ENCODE results near the gene TSPY1.
"Not testable (repeated sequence)": the region's sequence is repeated elsewhere in the genome, so short reads cannot be mapped to it uniquely, and the experiment has no call there.

- TF ChIP-seq, protein P1, sequence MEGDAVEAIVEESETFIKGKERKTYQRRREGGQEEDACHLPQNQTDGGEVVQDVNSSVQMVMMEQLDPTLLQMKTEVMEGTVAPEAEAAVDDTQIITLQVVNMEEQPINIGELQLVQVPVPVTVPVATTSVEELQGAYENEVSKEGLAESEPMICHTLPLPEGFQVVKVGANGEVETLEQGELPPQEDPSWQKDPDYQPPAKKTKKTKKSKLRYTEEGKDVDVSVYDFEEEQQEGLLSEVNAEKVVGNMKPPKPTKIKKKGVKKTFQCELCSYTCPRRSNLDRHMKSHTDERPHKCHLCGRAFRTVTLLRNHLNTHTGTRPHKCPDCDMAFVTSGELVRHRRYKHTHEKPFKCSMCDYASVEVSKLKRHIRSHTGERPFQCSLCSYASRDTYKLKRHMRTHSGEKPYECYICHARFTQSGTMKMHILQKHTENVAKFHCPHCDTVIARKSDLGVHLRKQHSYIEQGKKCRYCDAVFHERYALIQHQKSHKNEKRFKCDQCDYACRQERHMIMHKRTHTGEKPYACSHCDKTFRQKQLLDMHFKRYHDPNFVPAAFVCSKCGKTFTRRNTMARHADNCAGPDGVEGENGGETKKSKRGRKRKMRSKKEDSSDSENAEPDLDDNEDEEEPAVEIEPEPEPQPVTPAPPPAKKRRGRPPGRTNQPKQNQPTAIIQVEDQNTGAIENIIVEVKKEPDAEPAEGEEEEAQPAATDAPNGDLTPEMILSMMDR (IDR thresholded peaks at IDR 0.05), result not testable (repeated sequence)
- TF ChIP-seq POLR2A (IDR thresholded peaks at IDR 0.05), result not testable (repeated sequence)
Measured at GRCh38 chrY:9466655-9467054, at the start of gene TSPY1.
